Kidney (tissue), 14 donors: ENCODE results near the gene REV1. TPM values are rescaled to one million over a fixed set of nuclear protein-coding genes. Genes with fewer than 3 reads are reported as not detected.

Source experiments
- DNase-seq, 5 donors: peaks; one replicate each; pipeline ENCODE4 v3.0.0-alpha.2; 2013 to 2020
- FAIRE-seq: peaks from 2 replicates; lab custom pipeline; 2012; peaks lifted over from hg19 to GRCh38; lab: Jason Lieb, UNC
- H3K27ac ChIP-seq, 2 donors: one replicate each; pipeline ENCODE4 v1.7.0; 2013; ENCODE audit warnings: low read depth in 2 of 2, low read length in 2 of 2, inconsistent platforms in 1 of 2
- H3K27me3 ChIP-seq: one replicate; pipeline ENCODE4 v1.7.1; 2013; ENCODE audit warnings: low read length, inconsistent platforms; ENCODE audit not compliant: control insufficient read depth, insufficient read depth
- H3K36me3 ChIP-seq, 3 donors: one replicate each; pipeline versions ENCODE4 v1.7.0 to v1.7.1; 2013; ENCODE audit warnings: low read length in 3 of 3, control low read depth in 1 of 3, inconsistent platforms in 1 of 3; ENCODE audit not compliant: insufficient read depth in 3 of 3, control insufficient read depth in 2 of 3
- H3K4me1 ChIP-seq, 3 donors: one replicate each; pipeline versions ENCODE4 v1.7.0 to v1.7.1; 2013; ENCODE audit warnings: low read length in 3 of 3, inconsistent platforms in 1 of 3, low read depth in 1 of 3; ENCODE audit not compliant: control insufficient read depth in 2 of 3, insufficient read depth in 2 of 3
- H3K4me3 ChIP-seq, 3 donors: one replicate each; pipeline versions ENCODE4 v1.7.0 to v1.8.1; 2013; ENCODE audit warnings: low read length in 3 of 3, control low read depth in 1 of 3, inconsistent platforms in 1 of 3
- H3K9ac ChIP-seq, 3 donors: one replicate each; pipeline versions ENCODE4 v1.7.0 to v1.7.1; 2013; ENCODE audit warnings: low read length in 3 of 3, control low read depth in 1 of 3, inconsistent platforms in 1 of 3
- H3K9me3 ChIP-seq, 3 donors: one replicate each; pipeline versions ENCODE4 v1.7.0 to v1.7.1; 2013; ENCODE audit warnings: low read length in 3 of 3, control low read depth in 1 of 3, inconsistent platforms in 1 of 3; ENCODE audit not compliant: control insufficient read depth in 2 of 3, insufficient read depth in 1 of 3
- CTCF ChIP-seq: IDR thresholded peaks from 3 replicates; pipeline ENCODE4 v1.5.1; 2012; ENCODE audit warnings: mild to moderate bottlenecking, moderate library complexity, borderline replicate concordance; ENCODE audit not compliant: insufficient read depth; ENCODE audit errors: extremely low read depth
- intact Hi-C: fragments of 100-400 bp; cut with DNase I; formaldehyde crosslinking; loops from one replicate; pipeline ENCODE4 v1.11.1; 2022
- polyA plus RNA-seq: library from polyadenylated mRNA; stranded (reverse); fragments of 350-450 nt; fragmentation: Illumina TruSeq; extraction: RNeasy Lipid Tissue Mini Kit (QIAGEN cat#74804); gene quantifications from one replicate; pipeline ENCODE4 v1.2.3, GENCODE V29; 2014; ENCODE audit warnings: low read depth, low replicate concordance; ENCODE audit not compliant: insufficient read depth
- total RNA-seq: library from RNA; stranded (reverse); fragmentation: NEBNext Ultra II Directional; extraction: Animal tissue kit (Norgen Biotek cat#: 25700); gene quantifications from one replicate; pipeline ENCODE4 v1.2.1, GENCODE V29; 2021
- donor health status: control.
- donor health status: control.
- donor health status: control.
- donor health status: control.
- donor health status: control.
- donor health status: DM: yes; HTN: yes; CAD: no.
- donor health status: Normal renal cell carcinoma (clear cell type).

REV1 gene
- total and polyA plus RNA-seq, 2 donors from 2014 or later = 16.9 to 41.3 TPM

- peaks cover 0 to 13% (median 9%) of the 10 kb centered on the region in 3 donors for H3K4me1 ChIP-seq
- peak overlapping the region; percentile 95 to 96 for H3K27ac ChIP-seq
- H3K9ac ChIP-seq = peak overlapping the region; percentile 61 to 83 (median 77)
- peak overlapping the region; percentile 72 to 82 (median 78) for H3K4me3 ChIP-seq
- TF ChIP-seq CTCF = no peak
- no peaks in the 10 kb centered on the region for H3K27me3 ChIP-seq
- H3K36me3 ChIP-seq = no peaks in the 10 kb centered on the region
- FAIRE-seq (no peak), DNase-seq (peak in 1 of 5 donors; percentile 38)
- no peaks in the 10 kb centered on the region for H3K9me3 ChIP-seq
- intact Hi-C loops = no loop called here
Measured at GRCh38 chr2:99488539-99489062, 1.2 kb downstream of the REV1 start.

- no peak for DNase-seq
- TF ChIP-seq CTCF = no peak
- Histone ChIP-seq H3K9ac (peak overlapping the region in 1 of 3 donors; percentile 77), H3K9me3 (no peaks in the 10 kb centered on the region), H3K4me3 (peak overlapping the region in 2 of 3 donors; percentile 6 to 72), H3K4me1 (peaks cover 0 to 13% (median 9%) of the 10 kb centered on the region in 3 donors), H3K36me3 (no peaks in the 10 kb centered on the region), H3K27me3 (no peaks in the 10 kb centered on the region), H3K27ac (no peak overlapping the region)
- FAIRE-seq = no peak
- intact Hi-C loops = no loop called here
Measured at GRCh38 chr2:99487906-99488305, 1.9 kb downstream of the REV1 start.

GRCh38 chr2:99485824-99486223 is 4.0 kb downstream of the REV1 start:
- H3K27me3 ChIP-seq = no peaks in the 10 kb centered on the region
- H3K36me3 ChIP-seq = no peaks in the 10 kb centered on the region
- intact Hi-C loops = no loop called here
- H3K9ac ChIP-seq = no peak overlapping the region
- no peaks in the 10 kb centered on the region for H3K9me3 ChIP-seq
- peaks cover 2 to 13% (median 9%) of the 10 kb centered on the region in 3 donors for H3K4me1 ChIP-seq
- H3K4me3 ChIP-seq = no peak overlapping the region
- no peak for TF ChIP-seq CTCF
- DNase-seq (no peak), FAIRE-seq (no peak)
- no peak overlapping the region for H3K27ac ChIP-seq

GRCh38 chr2:99485411-99485810 is 4.4 kb downstream of the REV1 start:
- H3K27me3 ChIP-seq = no peaks in the 10 kb centered on the region
- H3K9ac ChIP-seq = no peak overlapping the region
- FAIRE-seq (no peak), DNase-seq (no peak)
- H3K27ac ChIP-seq = no peak overlapping the region
- intact Hi-C loops = no loop called here
- no peak for TF ChIP-seq CTCF
- peaks cover 2 to 13% (median 9%) of the 10 kb centered on the region in 3 donors for H3K4me1 ChIP-seq
- no peak overlapping the region for H3K4me3 ChIP-seq
- H3K36me3 ChIP-seq = no peaks in the 10 kb centered on the region
- no peaks in the 10 kb centered on the region for H3K9me3 ChIP-seq
